H9 (cell line): ENCODE data around the gene TRERF1. TPM values are rescaled to one million over a fixed set of nuclear protein-coding genes. Genes with fewer than 3 reads are reported as not detected.

ENCODE experiments used
- DNase-seq: peaks from one replicate; pipeline ENCODE4 v3.0.0-alpha.2; 2017
- H2AFZ ChIP-seq: one replicate; pipeline ENCODE4 v1.6.1; 2013; ENCODE audit warnings: mild to moderate bottlenecking, low read length, control low read depth, moderate library complexity
- H2AK5ac ChIP-seq: 2 replicates; pipeline ENCODE4 v1.6.1; 2013; ENCODE audit warnings: low read length, control low read depth, mixed read lengths; ENCODE audit not compliant: insufficient read length
- H2BK120ac ChIP-seq: one replicate; pipeline ENCODE4 v1.6.1; 2013; ENCODE audit warnings: low read depth, mild to moderate bottlenecking, low read length, control low read depth, inconsistent platforms; ENCODE audit not compliant: poor library complexity, severe bottlenecking
- H2BK12ac ChIP-seq: 2 replicates; pipeline ENCODE4 v1.6.1; 2013; ENCODE audit warnings: low read length, control low read depth, mixed read lengths, low read depth; ENCODE audit not compliant: insufficient read length
- H2BK15ac ChIP-seq: 2 replicates; pipeline ENCODE4 v1.6.1; 2013; ENCODE audit warnings: low read depth, low read length, control low read depth
- H2BK20ac ChIP-seq: one replicate; pipeline ENCODE4 v1.6.1; 2013; ENCODE audit warnings: low read depth, mild to moderate bottlenecking, low read length, control low read depth, inconsistent platforms; ENCODE audit not compliant: poor library complexity, severe bottlenecking
- H2BK5ac ChIP-seq: 2 replicates; pipeline ENCODE4 v1.6.1; 2013; ENCODE audit warnings: low read length, control low read depth, mixed read lengths; ENCODE audit not compliant: insufficient read length
- H3K14ac ChIP-seq: 2 replicates; pipeline ENCODE4 v1.6.1; 2013; ENCODE audit warnings: low read length, control low read depth; ENCODE audit not compliant: insufficient read depth
- H3K18ac ChIP-seq: 2 replicates; pipeline ENCODE4 v1.6.1; 2013; ENCODE audit warnings: low read depth, mild to moderate bottlenecking, mixed read lengths, low read length, control low read depth; ENCODE audit not compliant: insufficient read length
- H3K23ac ChIP-seq: 2 replicates; pipeline ENCODE4 v1.6.1; 2013; ENCODE audit warnings: low read length, control low read depth, mixed read lengths, low read depth; ENCODE audit not compliant: insufficient read length
- H3K23me2 ChIP-seq: 2 replicates; pipeline ENCODE4 v1.6.1; 2013; ENCODE audit warnings: low read depth, mild to moderate bottlenecking, mixed read lengths, low read length, control low read depth; ENCODE audit not compliant: insufficient read length, poor library complexity, severe bottlenecking
- H3K27ac ChIP-seq: 2 replicates; pipeline ENCODE4 v1.5.1; 2013; ENCODE audit warnings: low read length, control low read depth, mixed read lengths, low read depth; ENCODE audit not compliant: insufficient read length
- H3K27me3 ChIP-seq: 2 replicates; pipeline ENCODE4 v1.6.1; 2013; ENCODE audit warnings: low read length, control low read depth, inconsistent platforms; ENCODE audit not compliant: insufficient read depth
- H3K4ac ChIP-seq: 2 replicates; pipeline ENCODE4 v1.6.1; 2013; ENCODE audit warnings: low read depth, mild to moderate bottlenecking, control low read depth, inconsistent platforms, low read length, moderate library complexity
- H3K4me1 ChIP-seq: 2 replicates; pipeline ENCODE4 v1.6.1; 2013; ENCODE audit warnings: low read length, control low read depth, inconsistent platforms; ENCODE audit not compliant: insufficient read depth
- H3K4me2 ChIP-seq: 2 replicates; pipeline ENCODE4 v1.6.1; 2013; ENCODE audit warnings: low read length, control low read depth, mixed read lengths; ENCODE audit not compliant: insufficient read length, insufficient read depth
- H3K56ac ChIP-seq: 2 replicates; pipeline ENCODE4 v1.6.1; 2013; ENCODE audit warnings: low read depth, mild to moderate bottlenecking, mixed read lengths, low read length, control low read depth; ENCODE audit not compliant: insufficient read length
- H3K79me1 ChIP-seq: 2 replicates; pipeline ENCODE4 v1.6.1; 2013; ENCODE audit warnings: low read depth, mild to moderate bottlenecking, moderate library complexity, low read length, control low read depth, inconsistent platforms; ENCODE audit not compliant: insufficient read depth, poor library complexity, severe bottlenecking
- H3K79me2 ChIP-seq: 2 replicates; pipeline ENCODE4 v1.6.1; 2013; ENCODE audit warnings: low read length, control low read depth, inconsistent platforms; ENCODE audit not compliant: insufficient read depth
- H3K9ac ChIP-seq: 2 replicates; pipeline ENCODE4 v1.6.1; 2013; ENCODE audit warnings: low read length, control low read depth, mixed read lengths; ENCODE audit not compliant: insufficient read length; ENCODE audit errors: extremely low read depth
- H3K9me3 ChIP-seq: one replicate; pipeline ENCODE4 v1.6.1; 2013; ENCODE audit warnings: low read depth, low read length, inconsistent platforms; ENCODE audit not compliant: control insufficient read depth
- H3T11ph ChIP-seq: one replicate; pipeline ENCODE4 v1.6.1; 2013; ENCODE audit warnings: mild to moderate bottlenecking, low read length, control low read depth, inconsistent platforms
- H4K20me1 ChIP-seq: one replicate; pipeline ENCODE4 v1.6.1; 2013; ENCODE audit not compliant: control insufficient read depth, insufficient read length, insufficient read depth
- H4K5ac ChIP-seq: 2 replicates; pipeline ENCODE4 v1.6.1; 2013; ENCODE audit warnings: low read depth, mild to moderate bottlenecking, mixed read lengths, low read length, control low read depth; ENCODE audit not compliant: insufficient read length
- H4K8ac ChIP-seq: replicated peaks from 2 replicates; pipeline ENCODE4 v1.6.1; 2013; ENCODE audit warnings: low read length, control low read depth, mixed read lengths, low read depth; ENCODE audit not compliant: insufficient read length
- H4K91ac ChIP-seq: 2 replicates; pipeline ENCODE4 v1.6.1; 2013; ENCODE audit warnings: low read depth, mild to moderate bottlenecking, moderate library complexity, mixed read lengths, low read length, control low read depth; ENCODE audit not compliant: insufficient read length
- H3K27ac Mint-ChIP-seq, 3 experiments: 2 replicates in 2 of 3; 3 replicates in 1 of 3; pipeline ENCODE4 v1.8.0; 2020 to 2021; ENCODE audit warnings: mixed read lengths in 3 of 3, mild to moderate bottlenecking in 1 of 3, moderate library complexity in 1 of 3
- H3K27me3 Mint-ChIP-seq: 2 replicates; pipeline ENCODE4 v1.8.0; 2021; ENCODE audit warnings: low read depth, mild to moderate bottlenecking, moderate library complexity, mixed read lengths
- H3K36me3 Mint-ChIP-seq, 3 experiments: 2 replicates in 2 of 3; 3 replicates in 1 of 3; pipeline ENCODE4 v1.8.0; 2020 to 2021; ENCODE audit warnings: low read depth in 3 of 3, mixed read lengths in 3 of 3; ENCODE audit not compliant: insufficient read depth in 1 of 3
- H3K4me1 Mint-ChIP-seq, 2 experiments: 2 replicates each; pipeline ENCODE4 v1.8.0; 2020; ENCODE audit warnings: mixed read lengths in 2 of 2
- H3K4me3 Mint-ChIP-seq, 2 experiments: 2 replicates in 1 of 2; 3 replicates in 1 of 2; pipeline ENCODE4 v1.8.0; 2020 to 2021; ENCODE audit warnings: mild to moderate bottlenecking in 2 of 2, mixed read lengths in 2 of 2, moderate library complexity in 1 of 2
- H3K9me3 Mint-ChIP-seq, 2 experiments: 2 replicates in 1 of 2; 3 replicates in 1 of 2; pipeline ENCODE4 v1.8.0; 2020; ENCODE audit warnings: mild to moderate bottlenecking in 2 of 2, mixed read lengths in 2 of 2, moderate library complexity in 1 of 2
- CTCF ChIP-seq: fragments of 200-600 bp; sonication (generic); conservative IDR thresholded peaks from 3 replicates; pipeline ENCODE4 v1.8.0; 2021; ENCODE audit warnings: antibody characterized with exemption, mild to moderate bottlenecking
- WGBS: extraction: QIAGEN DNeasy Blood & Tissue Kit; methylation state at CpG from one replicate; pipeline ENCODE4 v1.1.7; 2013; ENCODE audit warnings: missing lambda C conversion rate, low lambda C conversion rate, mixed read lengths; ENCODE audit not compliant: insufficient read length; ENCODE audit errors: extremely low coverage; 5-methylcytosine and 5-hydroxymethylcytosine counted together
- total RNA-seq: library from RNA; stranded (reverse); gene quantifications from 2 replicates; pipeline ENCODE4 v1.2.1, GENCODE V29; 2021

The TRERF1 gene
- total RNA-seq, 1 experiment from 2014 or later: 19.7 TPM

- TF ChIP-seq CTCF: no peak
- H2BK15ac ChIP-seq: no peak overlapping the region
- H2BK20ac ChIP-seq: no peak overlapping the region
- no peak overlapping the region for H3T11ph ChIP-seq
- no CpG with 5 or more reads among the region's 9 CpGs for WGBS
- Mint-ChIP-seq H3K4me3 (peak overlapping the region; percentile 98 to 99), H3K36me3 (peaks cover 13 to 19% (median 15%) of the 10 kb centered on the region in 3 experiments), H3K27me3 (peaks cover 4% of the 10 kb centered on the region; the same call in 1 of the 2 replicates), H3K4me1 (peaks cover 55 to 62% of the 10 kb centered on the region in 2 experiments), H3K9me3 (no peaks in the 10 kb centered on the region), H3K27ac (peak overlapping the region in 2 of 3 experiments; percentile 70 to 100; a peak in 5 of 7 replicates)
- no peak overlapping the region for H2AFZ ChIP-seq
- H3K14ac ChIP-seq: no peak overlapping the region
- no peak overlapping the region for H4K8ac ChIP-seq
- H3K56ac ChIP-seq: no peak overlapping the region
- no peaks in the 10 kb centered on the region for H3K27me3 ChIP-seq
- no peaks in the 10 kb centered on the region for H4K20me1 ChIP-seq
- H3K23ac ChIP-seq: no peak overlapping the region
- H3K9me3 ChIP-seq: no peaks in the 10 kb centered on the region
- H3K4me2 ChIP-seq: peak overlapping the region; percentile 93
- no peak overlapping the region for H3K18ac ChIP-seq
- peaks cover 27% of the 10 kb centered on the region for H3K79me2 ChIP-seq
- peaks cover 40% of the 10 kb centered on the region for H3K23me2 ChIP-seq
- no peak overlapping the region for H3K9ac ChIP-seq
- no peak overlapping the region for H4K5ac ChIP-seq
- peaks cover 3% of the 10 kb centered on the region for H3K4me1 ChIP-seq
- H2BK120ac ChIP-seq: no peak overlapping the region
- no peak overlapping the region for H2BK12ac ChIP-seq
- H2BK5ac ChIP-seq: no peak overlapping the region
- H2AK5ac ChIP-seq: no peak overlapping the region
- no peaks in the 10 kb centered on the region for H3K79me1 ChIP-seq
- no peak overlapping the region for H3K4ac ChIP-seq
- no peak for DNase-seq
- H3K27ac ChIP-seq: no peak overlapping the region
- no peak overlapping the region for H4K91ac ChIP-seq
Observed at GRCh38 chr6:42449917-42450476, 1.7 kb downstream of the TRERF1 start.
